Measurements from ENCODE around the gene FGD1. TPM values are rescaled to one million over a fixed set of nuclear protein-coding genes. Genes with fewer than 3 reads are reported as not detected.

The FGD1 gene
- total RNA-seq, 1 experiment from 2014 or later = 19.2 TPM

- no peak overlapping the region for H2AK5ac ChIP-seq (ENCODE audit: insufficient read length, low read length)
- no peak overlapping the region for H3K23ac ChIP-seq (ENCODE audit: insufficient read length, low read depth, low read length)
- H2BK12ac ChIP-seq (ENCODE audit: insufficient read length, low read depth, low read length) = no peak overlapping the region
- H2BK5ac ChIP-seq (ENCODE audit: insufficient read length, low read length) = no peak overlapping the region
- no peaks in the 10 kb centered on the region for H3K4me1 ChIP-seq (ENCODE audit: insufficient read depth, low read length)
- H3K79me1 ChIP-seq (ENCODE audit: insufficient read depth, low read depth, low read length, poor library complexity, severe bottlenecking) = no peaks in the 10 kb centered on the region
- no peak for TF ChIP-seq CTCF (conservative IDR thresholded peaks at IDR 0.05)
- no peaks in the 10 kb centered on the region for H3K27me3 ChIP-seq (ENCODE audit: insufficient read depth, low read length)
- no peak overlapping the region for H2BK20ac ChIP-seq (ENCODE audit: low read depth, low read length, poor library complexity, severe bottlenecking)
- Mint-ChIP-seq H3K27ac (no peak overlapping the region), H3K27me3 (ENCODE audit: low read depth) (no peaks in the 10 kb centered on the region; the same call in none of the 2 replicates), H3K9me3 (peaks cover 62 to 65% of the 10 kb centered on the region in 2 experiments), H3K4me3 (no peak overlapping the region), H3K4me1 (peaks cover 9 to 10% of the 10 kb centered on the region in 2 experiments), H3K36me3 (ENCODE audit: insufficient read depth in 1 of 3, low read depth in 3 of 3) (peaks cover 0 to 2% (median 1%) of the 10 kb centered on the region in 3 experiments; a peak in 4 of 7 replicates)
- H3K56ac ChIP-seq (ENCODE audit: insufficient read length, low read depth, low read length) = no peak overlapping the region
- H3K23me2 ChIP-seq (ENCODE audit: insufficient read length, low read depth, low read length, poor library complexity, severe bottlenecking) = no peaks in the 10 kb centered on the region
- no peak overlapping the region for H2BK15ac ChIP-seq (ENCODE audit: low read depth, low read length)
- H2BK120ac ChIP-seq (ENCODE audit: low read depth, low read length, poor library complexity, severe bottlenecking) = no peak overlapping the region
- no peak overlapping the region for H3K9ac ChIP-seq (ENCODE audit: extremely low read depth, insufficient read length, low read length)
- no peak overlapping the region for H3K18ac ChIP-seq (ENCODE audit: insufficient read length, low read depth, low read length)
- H4K20me1 ChIP-seq (ENCODE audit: control insufficient read depth, insufficient read depth, insufficient read length) = no peaks in the 10 kb centered on the region
- no peak overlapping the region for H3K4ac ChIP-seq (ENCODE audit: low read depth, low read length)
- no peak overlapping the region for H4K5ac ChIP-seq (ENCODE audit: insufficient read length, low read depth, low read length)
- no peak overlapping the region for H3T11ph ChIP-seq (ENCODE audit: low read length)
- H4K91ac ChIP-seq (ENCODE audit: insufficient read length, low read depth, low read length) = no peak overlapping the region
- H3K79me2 ChIP-seq (ENCODE audit: insufficient read depth, low read length) = no peaks in the 10 kb centered on the region
- no peak overlapping the region for H3K27ac ChIP-seq (ENCODE audit: insufficient read length, low read depth, low read length)
- peaks cover 12% of the 10 kb centered on the region for H3K9me3 ChIP-seq (ENCODE audit: control insufficient read depth, low read depth, low read length)
- DNase-seq = no peak
- no peak overlapping the region for H3K14ac ChIP-seq (ENCODE audit: insufficient read depth, low read length)
- H2AFZ ChIP-seq (ENCODE audit: low read length) = no peak overlapping the region
- no peak overlapping the region for H4K8ac ChIP-seq (replicated peaks; ENCODE audit: insufficient read length, low read depth, low read length)
- WGBS (ENCODE audit: extremely low coverage, insufficient read length, low lambda C conversion rate) = no CpG with 5 or more reads among the region's 1 CpG
- no peak overlapping the region for H3K4me2 ChIP-seq (ENCODE audit: insufficient read depth, insufficient read length, low read length)
Measured at GRCh38 chrX:54411732-54412131, 84.3 kb downstream of the FGD1 start.
